Activated effector memory CD4-positive, alpha-beta T cell treated with Interleukin-2 at 50 U/mL for 16 hours (primary cell): ENCODE measurements around the gene WIPF1.
"Not testable (repeated sequence)": the region's sequence is repeated elsewhere in the genome, so short reads cannot be mapped to it uniquely, and the experiment has no call there.

Experiments used
- DNase-seq: peaks from one replicate; pipeline ENCODE4 v3.0.0-alpha.2; 2020

Gene WIPF1

DNA sequence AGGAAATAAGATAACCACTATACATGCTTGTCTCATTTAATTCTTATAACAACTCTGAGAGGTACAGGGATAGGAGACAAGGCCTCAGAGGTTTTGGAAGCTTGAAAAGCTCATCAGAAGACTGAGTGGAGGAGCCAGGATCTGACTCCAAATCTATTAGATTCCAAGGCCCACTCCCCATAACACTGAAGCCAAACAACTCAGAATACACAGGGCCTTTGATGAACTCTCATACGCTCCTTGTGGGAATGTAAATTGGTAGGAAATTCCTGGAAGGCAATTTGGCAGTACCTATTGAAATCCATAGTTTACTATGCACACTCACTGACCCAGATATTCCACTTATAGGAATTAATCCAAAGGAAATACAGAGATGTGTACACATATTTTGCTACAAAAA lies 27.9 kb downstream of the WIPF1 start:
- DNase-seq, result no peak

GRCh38 chr2:174568425-174568824 lies 29.2 kb downstream of the WIPF1 start:
- no peak for DNase-seq

- no peak for DNase-seq
These were observed 30.7 kb downstream of the WIPF1 start for GRCh38 chr2:174566871-174567270.

DNA sequence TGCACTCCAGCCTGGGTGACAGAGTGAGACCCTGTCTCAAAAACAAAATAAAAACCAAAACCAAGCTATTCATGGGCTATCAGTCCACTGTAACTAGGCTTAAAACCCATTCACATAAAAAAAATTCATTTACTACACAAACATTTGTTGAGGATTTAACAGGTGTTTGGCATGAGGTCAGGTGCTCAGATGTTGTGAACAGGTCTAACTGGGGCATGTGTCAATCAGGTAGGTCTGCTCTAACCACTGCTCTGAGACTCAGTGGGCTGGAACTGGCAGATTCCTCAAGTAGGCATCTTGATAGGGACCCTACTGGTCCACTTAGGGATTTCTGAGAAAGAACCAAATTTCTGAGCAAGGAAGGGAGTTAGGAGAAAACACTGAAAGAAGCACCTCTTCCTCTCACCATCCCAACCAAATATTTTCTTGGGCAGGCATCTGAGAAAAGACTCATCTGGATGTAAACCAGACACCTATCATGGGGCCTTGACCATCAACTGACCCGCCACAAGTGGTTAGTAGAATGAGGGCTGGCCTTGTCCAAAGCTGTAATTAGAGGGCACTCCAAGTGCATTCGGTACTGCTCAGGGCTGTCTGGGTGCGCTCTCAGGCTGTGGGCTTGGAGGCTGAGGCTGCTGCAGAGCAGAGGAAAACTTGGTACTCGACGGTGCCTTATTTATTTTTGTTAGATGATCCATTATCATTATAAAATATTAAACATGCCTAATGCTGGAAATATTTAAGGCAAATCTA lies 33.9 kb downstream of the WIPF1 start:
- no peak for DNase-seq

DNA sequence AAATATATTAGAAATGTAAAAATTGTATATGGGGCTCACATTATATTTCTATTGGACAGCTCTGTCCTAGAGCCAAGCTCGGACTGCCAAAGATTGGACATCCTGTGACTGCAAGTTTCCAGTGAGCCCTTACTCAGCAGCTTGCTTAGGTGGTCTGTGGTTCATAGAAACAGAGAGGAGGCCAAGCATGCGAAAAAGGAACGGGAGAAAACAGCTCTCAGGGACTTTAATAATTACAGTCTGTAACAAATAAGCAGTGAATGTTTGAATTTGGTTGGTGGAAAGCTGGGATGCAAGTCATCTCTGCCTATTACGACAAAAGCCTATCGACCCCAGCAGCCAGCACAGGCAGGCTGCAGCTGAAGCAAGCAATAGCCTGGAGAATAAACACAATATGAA lies 35.6 kb downstream of the WIPF1 start:
- DNase-seq, result no peak

DNA sequence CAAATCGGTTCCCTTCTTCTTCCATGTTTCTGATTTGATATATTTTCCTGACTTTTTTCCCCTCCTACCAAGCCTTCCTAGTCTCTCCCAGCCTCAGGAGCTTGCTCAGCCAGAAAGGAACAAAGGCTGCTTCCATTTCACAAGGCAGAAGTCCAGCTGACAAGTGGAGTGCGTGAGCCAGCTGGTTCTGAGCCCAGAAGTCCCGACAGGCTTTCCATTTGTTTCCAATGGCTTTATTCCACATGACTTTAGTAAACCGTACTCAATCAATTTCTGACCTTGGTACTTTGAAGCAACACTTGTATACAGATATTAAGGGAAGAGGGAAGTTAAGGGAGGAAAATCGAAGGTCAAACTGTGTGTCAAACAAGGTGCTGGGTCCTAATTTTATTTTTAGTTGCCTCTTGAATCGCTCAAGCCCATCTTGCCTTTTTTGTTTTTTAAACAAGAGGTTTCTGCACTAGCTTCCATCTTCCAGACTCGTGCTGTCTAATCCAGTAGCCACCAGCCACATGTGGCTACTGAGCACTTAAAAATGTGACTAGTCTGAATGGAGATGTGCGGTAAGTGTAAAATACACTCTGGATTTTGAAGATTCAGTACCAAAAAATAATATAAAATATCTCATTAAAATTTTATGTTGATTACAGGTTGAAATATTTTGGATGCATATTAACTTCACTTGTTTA lies 36.2 kb downstream of the WIPF1 start:
- no peak for DNase-seq

DNA sequence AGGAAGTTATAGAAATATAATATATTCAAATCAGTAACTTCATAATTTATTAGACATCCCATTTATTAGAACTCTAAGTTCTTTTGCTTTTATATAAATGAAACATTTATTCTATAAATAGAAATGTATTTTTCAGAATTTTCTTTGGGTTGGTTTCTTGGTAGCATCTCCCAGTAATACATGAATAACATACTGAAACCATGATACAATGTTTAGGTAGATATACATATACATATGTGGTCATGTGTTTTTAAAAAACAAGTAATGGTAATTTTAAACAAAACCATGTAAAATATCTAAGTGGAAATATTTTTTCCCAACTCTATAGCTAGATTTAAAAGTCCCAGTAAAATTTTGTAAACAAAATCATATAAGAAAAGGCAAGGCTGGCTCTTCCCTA lies 36.9 kb downstream of the WIPF1 start:
- DNase-seq, result no peak

DNA sequence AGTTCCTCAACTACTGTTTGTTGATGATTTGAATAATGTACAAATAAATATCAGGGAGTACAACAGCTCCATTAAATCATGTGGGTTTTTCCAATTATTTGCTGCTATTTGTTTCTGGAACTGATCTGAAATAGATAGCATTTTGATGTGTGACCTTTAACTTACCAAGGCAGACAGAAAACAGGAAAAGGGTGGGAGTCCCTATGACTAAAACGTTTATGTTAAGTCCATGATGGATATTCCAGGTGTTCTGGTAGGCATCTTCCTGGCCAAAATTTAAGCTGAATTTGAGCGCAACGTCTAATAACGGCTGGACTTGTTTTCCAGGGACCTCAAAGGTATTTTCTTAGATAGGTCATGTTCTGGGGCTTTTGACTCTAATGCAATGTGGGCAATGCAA lies 41.6 kb downstream of the WIPF1 start:
- no peak for DNase-seq

DNA sequence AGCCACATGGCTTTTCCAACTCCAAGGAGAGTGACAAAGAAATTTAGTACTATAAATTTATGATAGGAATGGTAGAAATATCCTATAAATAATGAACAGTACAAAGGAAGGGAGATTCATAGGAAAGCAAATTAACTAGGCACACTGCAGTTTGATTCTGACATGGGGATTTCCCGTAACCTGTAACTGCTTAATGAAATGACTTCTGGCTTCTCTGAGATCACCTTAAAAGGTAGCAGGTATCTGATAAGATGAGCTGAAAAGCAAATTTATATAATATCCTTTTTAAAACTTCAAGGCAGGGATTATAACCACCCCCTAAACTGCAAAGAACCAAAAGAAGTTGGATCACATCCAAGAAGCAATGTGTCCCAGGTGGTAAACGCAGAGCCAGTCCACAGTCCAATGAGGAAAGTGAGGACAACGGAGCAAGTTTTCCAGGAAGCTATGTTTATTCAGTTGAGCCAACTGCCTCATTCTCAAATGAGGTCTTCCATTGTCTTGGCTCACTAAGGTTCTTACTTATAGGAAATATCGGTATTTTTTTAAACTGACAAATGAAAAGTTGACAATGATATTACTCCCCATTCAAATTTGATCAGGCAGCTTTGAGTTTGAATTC lies 43.0 kb downstream of the WIPF1 start:
- no peak for DNase-seq

- DNase-seq, result peak; percentile 33
These were observed 43.7 kb downstream of the WIPF1 start for GRCh38 chr2:174553811-174554493.

- no peak for DNase-seq
These were observed 44.7 kb downstream of the WIPF1 start for GRCh38 chr2:174552880-174553279.

GRCh38 chr2:174551697-174552096 lies 45.9 kb downstream of the WIPF1 start:
- DNase-seq, result no peak

GRCh38 chr2:174548646-174549045 lies 49.0 kb downstream of the WIPF1 start:
- not testable (repeated sequence) for DNase-seq

GRCh38 chr2:174548021-174548420 lies 49.6 kb downstream of the WIPF1 start:
- DNase-seq, result not testable (repeated sequence)

DNA sequence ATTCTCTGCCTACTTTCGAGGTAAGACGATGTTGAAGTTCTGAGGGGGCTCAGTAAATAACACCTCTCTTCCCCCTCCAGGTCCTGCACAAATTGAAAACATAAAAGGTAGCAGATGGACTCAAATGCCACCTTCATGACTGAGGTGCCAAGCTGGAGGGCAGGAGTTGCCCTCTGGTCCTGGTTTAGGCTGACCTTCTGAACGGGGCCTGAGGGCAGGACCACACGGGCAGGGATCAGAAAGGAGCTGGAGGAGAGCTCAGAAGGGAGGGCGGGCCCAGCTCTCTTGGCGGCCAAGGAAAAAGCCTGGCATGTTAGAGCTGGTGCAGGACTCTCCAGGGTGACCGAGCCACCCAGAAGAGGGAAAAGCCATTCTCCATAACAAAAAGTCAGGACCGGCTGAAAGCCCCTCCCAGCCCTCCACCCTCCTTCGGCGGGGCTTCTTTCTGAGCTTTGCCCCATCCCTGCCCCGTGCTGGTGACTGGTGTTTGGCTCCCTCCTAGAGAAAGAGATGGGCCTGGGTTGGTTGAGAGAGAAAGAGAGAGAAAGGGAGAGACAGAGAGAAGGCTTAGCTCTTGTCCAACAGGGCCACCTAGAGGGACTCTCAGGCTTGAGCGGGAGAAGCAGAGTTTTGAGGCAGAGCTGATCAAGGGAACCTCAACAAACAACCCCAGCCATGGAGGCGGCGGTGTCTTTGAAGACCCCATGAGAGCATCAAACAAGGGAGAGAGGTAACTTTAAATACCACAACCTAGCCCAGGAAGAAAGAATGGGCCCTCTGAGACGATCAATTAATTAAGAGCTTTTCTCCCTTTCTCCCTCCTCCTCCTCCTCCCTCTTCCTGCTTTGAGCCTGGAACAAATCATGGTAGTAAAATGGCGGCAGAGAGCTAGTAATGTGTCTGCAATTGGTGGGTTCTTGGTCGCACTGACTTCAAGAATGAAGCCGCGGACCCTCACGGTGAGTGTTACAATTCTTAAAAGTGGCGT lies 50.8 kb downstream of the WIPF1 start:
- no peak for DNase-seq

- no peak for DNase-seq
These were observed 52.4 kb downstream of the WIPF1 start for GRCh38 chr2:174545240-174545639.

- no peak for DNase-seq
These were observed 52.8 kb downstream of the WIPF1 start for GRCh38 chr2:174544802-174545201.

DNA sequence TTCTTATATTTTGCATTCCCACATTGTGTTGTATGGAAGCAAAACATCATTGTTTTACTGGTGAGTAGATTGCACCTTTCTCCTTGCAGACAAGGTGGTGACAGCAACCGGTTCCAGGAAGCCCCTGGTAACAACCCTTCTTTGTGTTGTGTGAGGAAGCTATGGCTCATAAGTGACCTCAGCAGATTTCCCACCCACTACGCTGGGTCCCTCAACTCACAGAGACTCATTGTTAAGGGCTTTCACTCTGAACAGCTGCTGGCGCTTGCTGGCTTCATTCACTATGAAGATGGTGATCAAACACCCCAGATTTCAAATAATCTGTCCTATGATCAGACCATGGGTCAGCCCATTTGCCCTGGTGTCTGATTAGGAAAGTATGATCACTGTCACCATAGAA lies 53.4 kb downstream of the WIPF1 start:
- no peak for DNase-seq

- no peak for DNase-seq
These were observed 56.7 kb downstream of the WIPF1 start for GRCh38 chr2:174540893-174541292.

DNA sequence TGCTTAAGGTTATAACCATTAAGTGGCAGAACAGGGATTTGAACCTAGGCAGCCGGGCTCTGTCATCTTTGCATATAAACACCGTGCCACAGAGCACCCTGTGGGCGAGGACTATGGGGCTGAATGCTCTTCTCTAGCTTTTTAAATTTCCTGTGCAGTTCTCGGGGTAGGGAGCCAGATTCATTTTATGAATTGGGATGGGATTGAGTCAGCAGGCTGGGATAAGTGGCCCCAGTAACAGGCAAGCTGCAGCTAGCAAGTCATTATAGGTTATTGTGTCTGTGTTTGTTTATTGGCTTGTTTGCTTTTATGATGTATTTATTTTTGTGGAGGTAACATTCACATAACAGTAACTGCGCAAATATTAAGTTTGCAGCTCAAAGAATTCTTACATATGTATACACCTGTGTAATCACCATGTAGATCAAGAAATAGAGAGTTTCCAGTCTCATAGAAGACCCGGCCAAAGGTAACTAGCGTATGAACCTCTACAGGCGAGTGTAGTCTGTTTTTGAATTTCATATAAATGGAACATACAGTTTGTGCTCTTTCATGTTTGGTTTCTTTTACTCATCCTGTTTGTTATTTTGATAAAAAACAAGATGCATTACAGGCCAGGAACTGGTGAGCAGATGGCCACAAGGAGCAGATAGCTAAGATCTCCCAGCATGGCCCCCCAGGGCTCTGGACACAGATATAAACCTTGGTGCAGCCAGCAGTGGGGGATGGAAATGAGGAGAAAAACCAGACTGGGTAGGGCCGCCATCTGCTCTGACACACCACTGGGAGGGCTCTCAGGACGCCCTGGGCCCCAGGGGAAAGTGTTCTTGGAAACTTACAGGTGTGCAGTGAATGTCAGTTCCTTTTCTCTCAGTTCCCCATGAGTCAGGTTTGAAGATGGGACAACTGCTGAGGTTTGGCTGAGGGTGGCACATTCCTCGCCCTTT lies 61.6 kb downstream of the WIPF1 start:
- DNase-seq, result no peak

- no peak for DNase-seq
These were observed 62.5 kb downstream of the WIPF1 start for GRCh38 chr2:174535083-174535482.
